MM.1S (cell line): ENCODE data around the gene EXOC4.

Source experiments
- DNase-seq: peaks from one replicate; pipeline ENCODE4 v3.0.0-alpha.2; 2015
- H2AFZ ChIP-seq: fragments of 300-600 bp; sonication (generic); 2 replicates; pipeline ENCODE4 v1.6.0; 2016; ENCODE audit warnings: antibody characterized with exemption, low read length
- H3F3A ChIP-seq: fragments of 300-600 bp; sonication (generic); 2 replicates; pipeline ENCODE4 v1.6.1; 2016; ENCODE audit warnings: mild to moderate bottlenecking, antibody characterized with exemption, low read length, moderate library complexity, mixed read lengths; ENCODE audit not compliant: insufficient read depth
- H3K27ac ChIP-seq: fragments of 300-600 bp; sonication (generic); 2 replicates; pipeline ENCODE4 v1.5.1; 2016; ENCODE audit warnings: mild to moderate bottlenecking, low read length
- H3K27me3 ChIP-seq: fragments of 300-600 bp; sonication (generic); replicated peaks from 2 replicates; pipeline ENCODE4 v1.6.0; 2016; ENCODE audit warnings: low read length; ENCODE audit not compliant: insufficient read depth
- H3K36me3 ChIP-seq: fragments of 300-600 bp; sonication (generic); replicated peaks from 2 replicates; pipeline ENCODE4 v1.6.1; 2016; ENCODE audit warnings: mild to moderate bottlenecking, low read length, mixed read lengths; ENCODE audit not compliant: insufficient read depth
- H3K4me1 ChIP-seq: fragments of 300-600 bp; sonication (generic); 2 replicates; pipeline ENCODE4 v1.6.1; 2016; ENCODE audit warnings: low read length, mixed read lengths
- H3K4me2 ChIP-seq: fragments of 300-600 bp; sonication (generic); 2 replicates; pipeline ENCODE4 v1.6.0; 2016; ENCODE audit warnings: low read depth, low read length
- H3K4me3 ChIP-seq: fragments of 300-600 bp; sonication (generic); 2 replicates; pipeline ENCODE4 v1.5.1; 2016; ENCODE audit warnings: low read length, mixed read lengths
- H3K79me2 ChIP-seq: fragments of 300-600 bp; sonication (generic); 2 replicates; pipeline ENCODE4 v1.6.1; 2016; ENCODE audit warnings: mixed run types, low read length, mixed read lengths
- H3K9ac ChIP-seq: fragments of 300-600 bp; sonication (generic); 2 replicates; pipeline ENCODE4 v1.6.1; 2016; ENCODE audit warnings: low read length, mixed read lengths
- H3K9me2 ChIP-seq: fragments of 300-600 bp; sonication (generic); replicated peaks from 2 replicates; pipeline ENCODE4 v1.6.1; 2016; ENCODE audit warnings: mild to moderate bottlenecking, low read length, mixed read lengths; ENCODE audit not compliant: insufficient read depth
- H3K9me3 ChIP-seq: fragments of 300-600 bp; sonication (generic); replicated peaks from 2 replicates; pipeline ENCODE4 v1.6.1; 2016; ENCODE audit warnings: mild to moderate bottlenecking, low read length, mixed read lengths; ENCODE audit not compliant: insufficient read depth
- H4K20me1 ChIP-seq: fragments of 300-600 bp; sonication (generic); 2 replicates; pipeline ENCODE4 v1.6.1; 2016; ENCODE audit warnings: mild to moderate bottlenecking, low read length, moderate library complexity, mixed read lengths; ENCODE audit not compliant: insufficient read depth
- CTCF ChIP-seq: fragments of 300-600 bp; sonication (generic); IDR thresholded peaks from 2 replicates; pipeline ENCODE4 v1.5.1; 2016; ENCODE audit warnings: antibody characterized with exemption, low read length, mixed read lengths
- EZH2 ChIP-seq: fragments of 300-600 bp; sonication (generic); optimal IDR thresholded peaks from 2 replicates; pipeline ENCODE3; 2017; ENCODE audit warnings: low read depth, mild to moderate bottlenecking, antibody characterized with exemption, low read length, mixed read lengths
- EZH2phosphoT487 ChIP-seq: fragments of 300-600 bp; sonication (generic); IDR thresholded peaks from 2 replicates; pipeline ENCODE4 v1.6.1; 2018; ENCODE audit warnings: antibody characterized with exemption, low read length

Gene EXOC4

DNA sequence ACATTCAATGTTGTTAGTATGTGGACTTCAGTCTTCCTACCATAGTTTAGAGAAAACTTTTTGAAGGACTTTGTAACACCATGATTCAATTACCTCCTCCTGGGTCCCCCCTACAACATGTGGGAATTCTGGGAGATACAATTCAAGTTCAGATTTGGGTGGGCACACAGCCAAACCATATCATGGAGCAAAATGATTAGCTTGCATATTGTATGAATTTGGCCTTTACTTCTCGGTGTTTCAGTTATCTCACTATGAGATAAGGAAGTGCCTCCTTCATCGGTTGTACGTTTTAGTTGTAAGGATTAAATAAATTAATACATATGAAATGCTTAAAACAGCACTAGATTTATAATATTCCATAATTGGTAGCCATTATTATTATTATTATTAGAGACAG lies 428.7 kb downstream of the EXOC4 start:
- Histone ChIP-seq H3K9ac (no peak overlapping the region), H3K4me3 (no peak overlapping the region), H2AFZ (no peak overlapping the region), H3K36me3 (no peaks in the 10 kb centered on the region), H3F3A (no peaks in the 10 kb centered on the region), H3K27ac (no peak overlapping the region), H4K20me1 (no peaks in the 10 kb centered on the region), H3K9me2 (no peaks in the 10 kb centered on the region), H3K4me1 (no peaks in the 10 kb centered on the region), H3K9me3 (no peaks in the 10 kb centered on the region), H3K79me2 (no peaks in the 10 kb centered on the region), H3K27me3 (no peaks in the 10 kb centered on the region), H3K4me2 (no peak overlapping the region)
- DNase-seq, result no peak
- TF ChIP-seq EZH2 (no peak), CTCF (no peak), EZH2phosphoT487 (no peak)

- H3K4me3 ChIP-seq, result no peak overlapping the region
- H3K36me3 ChIP-seq, result no peaks in the 10 kb centered on the region
- TF ChIP-seq CTCF, result no peak
- TF ChIP-seq EZH2phosphoT487, result no peak
- TF ChIP-seq EZH2, result no peak
- no peak overlapping the region for H3K4me2 ChIP-seq
- H2AFZ ChIP-seq, result no peak overlapping the region
- H3K9ac ChIP-seq, result no peak overlapping the region
- no peaks in the 10 kb centered on the region for H3K9me3 ChIP-seq
- no peaks in the 10 kb centered on the region for H3K79me2 ChIP-seq
- DNase-seq, result no peak
- no peak overlapping the region for H3K27ac ChIP-seq
- H3K27me3 ChIP-seq, result no peaks in the 10 kb centered on the region
- H3K9me2 ChIP-seq, result no peaks in the 10 kb centered on the region
- no peaks in the 10 kb centered on the region for H4K20me1 ChIP-seq
- H3F3A ChIP-seq, result no peaks in the 10 kb centered on the region
- H3K4me1 ChIP-seq, result no peaks in the 10 kb centered on the region
These were observed 429.7 kb downstream of the EXOC4 start for GRCh38 chr7:133682364-133683181.

- Histone ChIP-seq H3K4me2 (no peak overlapping the region), H4K20me1 (no peaks in the 10 kb centered on the region), H3K4me1 (no peaks in the 10 kb centered on the region), H3F3A (no peaks in the 10 kb centered on the region), H3K27me3 (no peaks in the 10 kb centered on the region), H3K4me3 (no peak overlapping the region), H2AFZ (no peak overlapping the region), H3K9me3 (no peaks in the 10 kb centered on the region), H3K36me3 (no peaks in the 10 kb centered on the region), H3K79me2 (no peaks in the 10 kb centered on the region), H3K27ac (no peak overlapping the region), H3K9me2 (no peaks in the 10 kb centered on the region), H3K9ac (no peak overlapping the region)
- no peak for DNase-seq
- TF ChIP-seq EZH2phosphoT487, result no peak
- no peak for TF ChIP-seq EZH2
- TF ChIP-seq CTCF, result no peak
These were observed 430.2 kb downstream of the EXOC4 start for GRCh38 chr7:133683182-133683454.
